ENCODE data around the gene FARS2. TPM values are rescaled to one million over a fixed set of nuclear protein-coding genes. Genes with fewer than 3 reads are reported as not detected.

Gene FARS2
- total and polyA plus RNA-seq, 2 experiments from 2014 or later: 9.9 to 15.4 TPM

GRCh38 chr6:5763407-5763806 is 502.1 kb downstream of the FARS2 start:
- H3K9me2 ChIP-seq (replicated peaks; ENCODE audit: insufficient read depth): no peaks in the 10 kb centered on the region
- no peak overlapping the region for H3K27ac ChIP-seq
- H3K27me3 ChIP-seq: no peaks in the 10 kb centered on the region
- TF ChIP-seq EZH2 (IDR thresholded peaks at IDR 0.05; ENCODE audit: borderline replicate concordance) (no peak), EZH2phosphoT487 (IDR thresholded peaks at IDR 0.05; ENCODE audit: low read depth, severe bottlenecking, unreplicated experiment) (no peak), CTCF (IDR thresholded peaks at IDR 0.05; ENCODE audit: poor library complexity) (no peak)
- no peaks in the 10 kb centered on the region for H4K20me1 ChIP-seq (ENCODE audit: insufficient read depth, poor library complexity, severe bottlenecking)
- H3K9me3 ChIP-seq (ENCODE audit: low read depth): no peaks in the 10 kb centered on the region
- no peaks in the 10 kb centered on the region for H3K79me2 ChIP-seq
- H3K4me1 ChIP-seq (ENCODE audit: insufficient read depth): no peaks in the 10 kb centered on the region
- no peaks in the 10 kb centered on the region for H3K36me3 ChIP-seq (replicated peaks; ENCODE audit: insufficient read depth, low read depth)
- 92% methylated on average over 2 of the region's 2 CpGs for WGBS (ENCODE audit: low lambda C conversion rate, missing lambda C conversion rate)
- no peak overlapping the region for H3K4me2 ChIP-seq
- no peak overlapping the region for H3K4me3 ChIP-seq
- DNase-seq (ENCODE audit: low spot score): no peak
- H2AFZ ChIP-seq: no peak overlapping the region

GRCh38 chr6:5763871-5764270 is 502.6 kb downstream of the FARS2 start:
- H2AFZ ChIP-seq: no peak overlapping the region
- H3K27me3 ChIP-seq: no peaks in the 10 kb centered on the region
- WGBS (ENCODE audit: low lambda C conversion rate, missing lambda C conversion rate): 92% methylated on average over 8 of the region's 8 CpGs
- H3K9me3 ChIP-seq (ENCODE audit: low read depth): no peaks in the 10 kb centered on the region
- no peaks in the 10 kb centered on the region for H3K4me1 ChIP-seq (ENCODE audit: insufficient read depth)
- no peak overlapping the region for H3K4me3 ChIP-seq
- no peaks in the 10 kb centered on the region for H3K9me2 ChIP-seq (replicated peaks; ENCODE audit: insufficient read depth)
- no peaks in the 10 kb centered on the region for H3K79me2 ChIP-seq
- no peaks in the 10 kb centered on the region for H3K36me3 ChIP-seq (replicated peaks; ENCODE audit: insufficient read depth, low read depth)
- H3K4me2 ChIP-seq: no peak overlapping the region
- DNase-seq (ENCODE audit: low spot score): no peak
- H3K27ac ChIP-seq: no peak overlapping the region
- TF ChIP-seq EZH2phosphoT487 (IDR thresholded peaks at IDR 0.05; ENCODE audit: low read depth, severe bottlenecking, unreplicated experiment) (no peak), EZH2 (IDR thresholded peaks at IDR 0.05; ENCODE audit: borderline replicate concordance) (no peak), CTCF (IDR thresholded peaks at IDR 0.05; ENCODE audit: poor library complexity) (no peak)
- H4K20me1 ChIP-seq (ENCODE audit: insufficient read depth, poor library complexity, severe bottlenecking): no peaks in the 10 kb centered on the region

GRCh38 chr6:5764401-5764955 is 503.2 kb downstream of the FARS2 start:
- H3K27me3 ChIP-seq: no peaks in the 10 kb centered on the region
- 89% methylated on average over 9 of the region's 9 CpGs for WGBS (ENCODE audit: low lambda C conversion rate, missing lambda C conversion rate)
- no peak overlapping the region for H2AFZ ChIP-seq
- no peak overlapping the region for H3K4me3 ChIP-seq
- no peaks in the 10 kb centered on the region for H4K20me1 ChIP-seq (ENCODE audit: insufficient read depth, poor library complexity, severe bottlenecking)
- no peak for TF ChIP-seq EZH2phosphoT487 (IDR thresholded peaks at IDR 0.05; ENCODE audit: low read depth, severe bottlenecking, unreplicated experiment)
- no peak for TF ChIP-seq CTCF (IDR thresholded peaks at IDR 0.05; ENCODE audit: poor library complexity)
- no peak for TF ChIP-seq EZH2 (IDR thresholded peaks at IDR 0.05; ENCODE audit: borderline replicate concordance)
- H3K36me3 ChIP-seq (replicated peaks; ENCODE audit: insufficient read depth, low read depth): no peaks in the 10 kb centered on the region
- DNase-seq (ENCODE audit: low spot score): no peak
- no peaks in the 10 kb centered on the region for H3K9me2 ChIP-seq (replicated peaks; ENCODE audit: insufficient read depth)
- no peaks in the 10 kb centered on the region for H3K79me2 ChIP-seq
- H3K4me1 ChIP-seq (ENCODE audit: insufficient read depth): no peaks in the 10 kb centered on the region
- H3K9me3 ChIP-seq (ENCODE audit: low read depth): no peaks in the 10 kb centered on the region
- no peak overlapping the region for H3K27ac ChIP-seq
- H3K4me2 ChIP-seq: no peak overlapping the region

Measured in hepatocyte (in vitro differentiated cells).